Measurements from ENCODE around the gene CD7. TPM values are rescaled to one million over a fixed set of nuclear protein-coding genes. Genes with fewer than 3 reads are reported as not detected.

CD7 gene
- total RNA-seq, 1 experiment from 2014 or later: 0.93 TPM

GRCh38 chr17:82282239-82283207 lies 34.9 kb downstream of the CD7 start:
- H3K27me3 Mint-ChIP-seq (ENCODE audit: insufficient read depth, unreplicated experiment): no peaks in the 10 kb centered on the region
- no peaks in the 10 kb centered on the region for H3K36me3 ChIP-seq (ENCODE audit: control insufficient read depth, insufficient read depth, low read length)
- H3K9me3 Mint-ChIP-seq (ENCODE audit: unreplicated experiment): no peaks in the 10 kb centered on the region
- H3K4me1 ChIP-seq: peaks cover 18% of the 10 kb centered on the region
- no peak overlapping the region for H3K27ac Mint-ChIP-seq (ENCODE audit: unreplicated experiment)
- intact Hi-C loops (cut with micrococcal nuclease; ENCODE audit: unreplicated experiment): no loop called here
- peaks cover 23% of the 10 kb centered on the region for H3K4me1 Mint-ChIP-seq (ENCODE audit: low read depth, unreplicated experiment)
- no peak overlapping the region for H3K4me3 ChIP-seq (ENCODE audit: low read depth, low read length)
- POLR2A ChIA-PET: no interaction called here
- H3K9me3 ChIP-seq: no peaks in the 10 kb centered on the region
- BruUV-seq (replicated peaks): no TSS peak
- no peaks in the 10 kb centered on the region for H3K27me3 ChIP-seq (replicated peaks; ENCODE audit: control insufficient read depth, insufficient read depth, low read length)
- H3K4me3 Mint-ChIP-seq (ENCODE audit: unreplicated experiment): no peak overlapping the region
- TF ChIP-seq CTCF (IDR thresholded peaks at IDR 0.05; ENCODE audit: insufficient read depth in 1 of 2, low read depth in 1 of 2, low read length in 1 of 2, severe bottlenecking in 1 of 2, unreplicated experiment in 1 of 2): no peak
- DNase-seq: no peak
- CTCF ChIA-PET: no interaction called here
- H3K36me3 Mint-ChIP-seq (ENCODE audit: insufficient read depth, unreplicated experiment): peaks cover 20% of the 10 kb centered on the region

- CTCF ChIA-PET: interaction anchor here (1.0 kb wide), 1 partner anchor 15 kb away, joined by 3 read pairs; no protein-coding TSS in a partner anchor
- Mint-ChIP-seq H3K9me3 (ENCODE audit: unreplicated experiment) (no peaks in the 10 kb centered on the region), H3K27me3 (ENCODE audit: insufficient read depth, unreplicated experiment) (no peaks in the 10 kb centered on the region), H3K4me3 (ENCODE audit: unreplicated experiment) (no peak overlapping the region), H3K4me1 (ENCODE audit: low read depth, unreplicated experiment) (peaks cover 30% of the 10 kb centered on the region), H3K36me3 (ENCODE audit: insufficient read depth, unreplicated experiment) (peaks cover 20% of the 10 kb centered on the region), H3K27ac (ENCODE audit: unreplicated experiment) (peak overlapping the region; percentile 29)
- no peaks in the 10 kb centered on the region for H3K9me3 ChIP-seq
- no peak for TF ChIP-seq CTCF (IDR thresholded peaks at IDR 0.05; ENCODE audit: insufficient read depth in 1 of 2, low read depth in 1 of 2, low read length in 1 of 2, severe bottlenecking in 1 of 2, unreplicated experiment in 1 of 2)
- intact Hi-C loops (cut with micrococcal nuclease; ENCODE audit: unreplicated experiment): no loop called here
- H3K4me1 ChIP-seq: peaks cover 24% of the 10 kb centered on the region
- POLR2A ChIA-PET: no interaction called here
- no peak for DNase-seq
- H3K36me3 ChIP-seq (ENCODE audit: control insufficient read depth, insufficient read depth, low read length): no peaks in the 10 kb centered on the region
- no peak overlapping the region for H3K4me3 ChIP-seq (ENCODE audit: low read depth, low read length)
- BruUV-seq (replicated peaks): no TSS peak
- no peaks in the 10 kb centered on the region for H3K27me3 ChIP-seq (replicated peaks; ENCODE audit: control insufficient read depth, insufficient read depth, low read length)
Measured at GRCh38 chr17:82281502-82282238, 35.7 kb downstream of the CD7 start.

GRCh38 chr17:82281076-82281475 lies 36.3 kb downstream of the CD7 start:
- Histone ChIP-seq H3K36me3 (ENCODE audit: control insufficient read depth, insufficient read depth, low read length) (no peaks in the 10 kb centered on the region), H3K4me3 (ENCODE audit: low read depth, low read length) (no peak overlapping the region), H3K27me3 (replicated peaks; ENCODE audit: control insufficient read depth, insufficient read depth, low read length) (no peaks in the 10 kb centered on the region), H3K4me1 (peaks cover 25% of the 10 kb centered on the region), H3K9me3 (no peaks in the 10 kb centered on the region)
- Mint-ChIP-seq H3K27me3 (ENCODE audit: insufficient read depth, unreplicated experiment) (no peaks in the 10 kb centered on the region), H3K27ac (ENCODE audit: unreplicated experiment) (peak overlapping the region; percentile 29), H3K36me3 (ENCODE audit: insufficient read depth, unreplicated experiment) (peaks cover 20% of the 10 kb centered on the region), H3K9me3 (ENCODE audit: unreplicated experiment) (no peaks in the 10 kb centered on the region), H3K4me3 (ENCODE audit: unreplicated experiment) (no peak overlapping the region), H3K4me1 (ENCODE audit: low read depth, unreplicated experiment) (peaks cover 30% of the 10 kb centered on the region)
- no peak for TF ChIP-seq CTCF (IDR thresholded peaks at IDR 0.05; ENCODE audit: insufficient read depth in 1 of 2, low read depth in 1 of 2, low read length in 1 of 2, severe bottlenecking in 1 of 2, unreplicated experiment in 1 of 2)
- no peak for DNase-seq
- intact Hi-C loops (cut with micrococcal nuclease; ENCODE audit: unreplicated experiment): no loop called here
- POLR2A ChIA-PET: no interaction called here
- no TSS peak for BruUV-seq (replicated peaks)
- CTCF ChIA-PET: interaction anchor here (1.0 kb wide), 1 partner anchor 16 kb away, joined by 3 read pairs; no protein-coding TSS in a partner anchor
